GM12872 (cell line): ENCODE measurements around the gene PDE4D.

Experiments
- TF ChIP-seq, protein P1 (sequence below): IDR thresholded peaks from 3 replicates; pipeline ENCODE4 v1.5.1; 2011; ENCODE audit warnings: low read depth, mild to moderate bottlenecking, low read length, moderate library complexity; ENCODE audit not compliant: insufficient read depth

The PDE4D gene

GRCh38 chr5:59021286-59021673 is 872.2 kb downstream of the PDE4D start:
- TF ChIP-seq, protein P1, sequence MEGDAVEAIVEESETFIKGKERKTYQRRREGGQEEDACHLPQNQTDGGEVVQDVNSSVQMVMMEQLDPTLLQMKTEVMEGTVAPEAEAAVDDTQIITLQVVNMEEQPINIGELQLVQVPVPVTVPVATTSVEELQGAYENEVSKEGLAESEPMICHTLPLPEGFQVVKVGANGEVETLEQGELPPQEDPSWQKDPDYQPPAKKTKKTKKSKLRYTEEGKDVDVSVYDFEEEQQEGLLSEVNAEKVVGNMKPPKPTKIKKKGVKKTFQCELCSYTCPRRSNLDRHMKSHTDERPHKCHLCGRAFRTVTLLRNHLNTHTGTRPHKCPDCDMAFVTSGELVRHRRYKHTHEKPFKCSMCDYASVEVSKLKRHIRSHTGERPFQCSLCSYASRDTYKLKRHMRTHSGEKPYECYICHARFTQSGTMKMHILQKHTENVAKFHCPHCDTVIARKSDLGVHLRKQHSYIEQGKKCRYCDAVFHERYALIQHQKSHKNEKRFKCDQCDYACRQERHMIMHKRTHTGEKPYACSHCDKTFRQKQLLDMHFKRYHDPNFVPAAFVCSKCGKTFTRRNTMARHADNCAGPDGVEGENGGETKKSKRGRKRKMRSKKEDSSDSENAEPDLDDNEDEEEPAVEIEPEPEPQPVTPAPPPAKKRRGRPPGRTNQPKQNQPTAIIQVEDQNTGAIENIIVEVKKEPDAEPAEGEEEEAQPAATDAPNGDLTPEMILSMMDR = no peak

DNA sequence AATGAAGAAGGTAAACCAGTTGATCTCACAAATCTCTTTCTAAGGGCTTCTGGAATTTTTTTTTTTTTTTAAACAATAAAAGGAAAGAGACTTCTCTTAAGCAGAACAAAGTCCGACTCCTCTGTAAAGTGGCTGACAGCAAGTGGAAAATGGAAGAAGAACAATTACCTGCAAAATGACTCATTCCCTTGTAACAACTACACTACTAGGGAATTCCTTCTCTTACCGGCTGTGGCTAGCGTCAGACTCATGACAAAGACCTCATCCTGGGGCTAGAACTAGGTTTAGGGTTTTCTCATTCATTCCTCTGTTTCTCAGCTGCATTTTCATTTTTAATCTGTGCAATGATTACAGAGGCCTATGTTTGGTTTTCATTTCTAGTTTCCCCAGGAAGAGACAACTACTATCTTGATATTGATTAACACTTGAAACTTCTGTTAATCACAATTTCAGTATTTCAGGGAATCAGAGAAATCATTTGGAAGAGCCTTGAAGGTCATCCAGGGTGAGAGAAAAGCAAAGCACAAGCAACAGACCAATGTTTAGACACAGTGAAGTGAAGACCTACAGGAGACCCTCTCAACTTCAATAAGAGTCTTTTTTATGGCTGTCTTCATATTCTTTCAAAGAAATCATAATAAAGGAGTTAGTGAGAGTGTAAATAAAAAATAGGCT is 872.8 kb downstream of the PDE4D start:
- TF ChIP-seq, protein P1 = no peak

DNA sequence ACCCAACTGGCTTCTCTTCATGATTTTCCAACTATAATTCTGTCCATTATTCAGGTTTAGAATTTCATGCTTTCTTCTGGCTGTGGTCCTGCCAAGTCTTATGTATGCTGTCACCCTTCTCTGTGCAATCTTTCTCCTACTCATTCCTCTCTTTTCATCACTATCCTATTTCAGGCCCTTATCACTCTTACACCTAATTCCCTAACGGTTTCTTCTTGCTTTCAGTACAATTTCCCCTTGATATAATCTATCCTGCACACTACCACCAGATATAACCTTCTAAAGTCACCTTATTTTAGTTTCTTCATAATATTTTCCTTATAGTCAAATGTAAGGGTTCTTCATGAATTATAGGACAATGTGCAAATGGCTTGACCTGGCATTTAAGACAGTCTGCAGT is 874.4 kb downstream of the PDE4D start:
- TF ChIP-seq, protein P1 = no peak

GRCh38 chr5:59016925-59017324 is 876.6 kb downstream of the PDE4D start:
- TF ChIP-seq, protein P1 = no peak

DNA sequence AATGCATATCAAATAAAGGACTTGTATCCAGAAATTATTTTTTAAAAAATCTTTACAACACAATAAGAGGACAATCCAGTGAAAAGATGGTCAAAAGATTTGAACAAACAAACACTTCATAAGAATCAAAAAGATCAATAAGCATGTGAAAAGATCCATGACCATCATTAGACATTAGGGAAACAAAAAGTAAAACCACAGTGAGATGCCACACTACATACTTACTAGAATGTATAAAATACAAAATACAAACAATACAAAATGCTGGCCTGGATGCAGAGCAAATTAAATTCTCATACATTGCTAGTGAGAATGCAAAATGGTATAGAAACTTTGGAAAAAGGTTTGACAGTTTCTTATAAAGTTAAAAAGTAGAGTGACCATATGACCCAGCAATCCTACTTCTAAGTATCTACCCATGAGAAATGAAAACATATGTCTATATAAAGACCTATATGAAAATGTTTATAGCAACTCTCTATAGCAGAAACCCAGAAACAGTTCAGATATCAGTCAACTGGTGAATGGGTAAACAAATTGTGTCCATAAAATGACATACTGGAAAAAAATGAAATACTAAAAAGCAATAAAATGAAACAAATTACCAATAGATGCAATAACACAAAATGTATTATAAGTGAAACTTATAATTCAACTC is 884.6 kb downstream of the PDE4D start:
- TF ChIP-seq, protein P1 = no peak

- TF ChIP-seq, protein P1 = 0 out of 3 replicates have a peak, but pooled peaks have one; percentile 16
Observed at GRCh38 chr5:59007460-59008063, 886.0 kb downstream of the PDE4D start.

DNA sequence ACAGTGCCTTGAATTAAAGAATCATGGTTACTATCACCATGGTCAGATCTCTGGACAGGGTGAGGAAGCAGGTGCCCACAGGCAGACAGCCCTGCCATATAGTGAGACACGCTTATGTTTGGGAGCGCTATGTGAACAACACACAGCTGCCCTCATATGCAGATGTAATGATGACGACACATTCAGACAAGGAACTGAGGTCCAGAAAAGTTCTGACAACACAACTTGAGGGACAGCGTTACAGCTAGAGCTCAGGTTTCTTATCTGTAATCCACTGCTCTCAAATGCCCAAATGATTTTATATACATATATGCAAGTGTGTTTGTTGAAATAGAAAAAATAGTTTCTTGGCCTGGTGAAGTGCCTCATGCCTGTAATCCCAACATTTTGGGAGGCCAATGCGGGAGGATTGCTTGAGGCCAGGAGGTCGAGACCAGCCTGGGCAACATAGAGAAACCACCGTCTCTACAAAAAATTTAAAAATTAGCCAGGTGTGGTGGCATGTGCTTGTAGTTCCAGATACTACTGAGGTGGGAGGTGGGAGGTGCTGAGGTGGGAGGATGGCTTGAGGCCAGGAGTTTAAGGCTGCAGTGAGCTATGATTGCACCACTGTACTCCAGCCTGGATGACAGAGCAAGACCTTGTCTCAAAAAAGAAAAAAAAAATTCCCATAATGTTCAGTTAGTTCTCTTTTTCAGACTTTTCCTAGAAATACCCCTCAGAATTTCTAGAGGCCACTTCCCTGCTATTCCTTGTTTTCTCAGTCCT is 887.4 kb downstream of the PDE4D start:
- TF ChIP-seq, protein P1 = no peak
